ENCODE data around the gene MPI.

- TF ChIP-seq POLR2A (IDR thresholded peaks at IDR 0.05; ENCODE audit: low read depth, low read length): no peak
- TF ChIP-seq TAF1 (IDR thresholded peaks at IDR 0.05; ENCODE audit: borderline replicate concordance, low read depth, low read length): no peak
- TF ChIP-seq POLR2AphosphoS5 (IDR thresholded peaks at IDR 0.05; ENCODE audit: low read depth, low read length): no peak
Observed at GRCh38 chr15:74928771-74929198, 38.9 kb downstream of the MPI start.

Measured in GM12892 (cell line).